Hematopoietic multipotent progenitor cell treated with erythropoietin and hydrocortisone succinate and interleukin-3 and kit ligand, for 17 days (in vitro differentiated cells): Measurements from ENCODE around the gene RBMS1.
"Not testable (repeated sequence)": the region's sequence is repeated elsewhere in the genome, so short reads cannot be mapped to it uniquely, and the experiment has no call there.

ENCODE experiments used
- DNase-seq: peaks from one replicate; pipeline ENCODE4 v3.0.0-alpha.2; 2015; ENCODE audit warnings: low spot score

Gene RBMS1

DNA sequence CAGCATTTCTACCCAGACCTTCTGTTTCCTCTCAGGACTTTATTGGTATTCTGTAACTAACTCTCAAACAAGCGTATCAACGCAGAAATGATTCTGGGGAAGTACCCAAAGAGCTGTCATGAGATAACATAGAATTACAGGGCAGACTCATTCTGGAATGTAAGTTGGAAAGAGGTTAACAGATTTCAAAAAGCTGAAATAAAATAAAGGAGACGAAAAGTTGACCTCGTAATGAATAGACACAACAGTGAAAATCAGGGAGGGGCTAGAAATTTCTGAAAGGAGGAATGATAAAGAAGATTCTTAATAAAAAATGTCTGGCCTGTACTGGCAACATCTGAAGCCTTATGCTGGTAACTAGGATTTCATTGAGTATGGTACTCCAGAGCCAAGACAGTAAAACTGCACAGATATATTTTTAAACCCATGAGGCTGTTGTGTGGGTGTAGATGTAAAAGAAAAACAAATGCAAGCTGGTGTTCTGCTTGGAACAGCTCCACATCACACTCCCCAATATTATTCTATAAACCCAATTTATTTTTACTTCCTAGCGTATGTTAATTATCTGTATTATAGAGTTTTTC, 23.9 kb downstream of the RBMS1 start:
- no peak for DNase-seq

DNA sequence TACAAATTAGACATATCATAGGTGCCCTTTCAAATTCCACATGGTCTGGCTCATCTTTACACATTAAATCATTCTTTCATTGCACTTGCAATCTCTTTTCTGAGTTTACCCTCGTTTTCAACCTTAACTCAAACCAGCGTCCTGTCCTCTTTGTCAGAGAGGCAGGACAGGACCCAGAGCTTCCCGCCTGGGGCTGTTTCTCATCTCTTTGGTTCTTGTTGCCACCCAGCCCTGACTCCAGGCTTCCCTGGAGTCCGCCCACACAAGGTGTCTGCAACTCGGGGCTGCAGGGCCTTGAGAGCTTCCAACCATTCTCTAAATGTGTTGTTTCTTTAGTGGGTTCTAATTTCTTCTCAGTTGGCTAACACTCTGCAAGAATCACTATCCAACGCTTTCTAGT, 24.4 kb downstream of the RBMS1 start:
- no peak for DNase-seq

DNA sequence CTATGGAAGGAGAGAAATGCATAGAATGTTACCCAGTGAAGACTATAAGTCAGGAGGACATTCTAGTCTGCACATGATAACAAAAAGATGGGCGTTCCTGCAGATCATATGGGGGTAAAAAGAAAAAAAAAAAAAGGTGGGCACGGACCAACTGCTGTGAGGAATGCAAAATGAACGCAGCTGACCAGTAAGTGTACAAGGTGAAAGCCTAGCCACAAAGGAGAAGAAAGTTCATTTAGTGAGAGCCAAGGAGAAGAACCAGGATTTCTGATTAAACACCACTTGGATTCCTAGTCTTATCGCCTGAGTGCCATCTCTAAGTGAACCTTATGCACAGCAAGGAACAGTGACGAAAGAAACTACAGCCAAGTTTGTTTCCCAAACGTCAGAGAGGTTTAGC, 26.5 kb downstream of the RBMS1 start:
- no peak for DNase-seq

DNA sequence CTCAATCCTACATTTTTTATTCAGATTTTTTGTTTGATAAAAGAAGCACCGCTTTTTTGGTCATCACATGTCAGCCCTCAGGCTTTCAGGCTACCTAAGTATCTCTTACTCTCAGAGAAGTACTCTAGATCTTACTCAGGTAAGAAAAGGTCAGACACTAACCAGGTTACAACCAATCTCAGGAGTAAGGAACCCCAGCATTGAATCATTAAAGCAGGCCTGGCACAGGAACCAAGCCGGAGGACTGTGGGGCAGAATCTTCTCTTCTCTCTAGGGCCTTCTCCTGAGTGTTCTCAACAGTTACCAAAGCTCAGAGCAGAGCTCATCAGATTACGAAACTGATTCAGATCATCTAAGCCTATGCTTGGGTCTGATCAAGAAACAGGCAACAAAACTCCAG, 28.2 kb downstream of the RBMS1 start:
- no peak for DNase-seq

DNA sequence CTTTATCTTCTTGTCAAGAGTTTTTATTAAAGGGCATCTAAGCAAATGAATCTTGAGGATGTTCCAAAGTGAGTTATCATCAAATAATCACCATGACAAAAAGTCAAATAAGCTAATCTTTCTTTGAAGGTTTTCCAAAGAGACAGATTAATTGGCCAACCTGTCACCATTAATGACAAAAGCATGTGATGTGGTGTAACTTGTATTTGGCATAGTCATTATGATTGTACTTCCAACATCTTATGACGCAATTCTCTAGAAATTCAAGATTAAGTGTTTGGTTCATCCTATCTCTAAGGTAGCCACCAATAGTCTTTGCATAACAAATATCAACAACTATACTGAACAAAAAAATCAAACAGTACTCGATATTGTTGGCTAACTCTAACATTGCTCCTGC, 28.6 kb downstream of the RBMS1 start:
- no peak for DNase-seq

DNA sequence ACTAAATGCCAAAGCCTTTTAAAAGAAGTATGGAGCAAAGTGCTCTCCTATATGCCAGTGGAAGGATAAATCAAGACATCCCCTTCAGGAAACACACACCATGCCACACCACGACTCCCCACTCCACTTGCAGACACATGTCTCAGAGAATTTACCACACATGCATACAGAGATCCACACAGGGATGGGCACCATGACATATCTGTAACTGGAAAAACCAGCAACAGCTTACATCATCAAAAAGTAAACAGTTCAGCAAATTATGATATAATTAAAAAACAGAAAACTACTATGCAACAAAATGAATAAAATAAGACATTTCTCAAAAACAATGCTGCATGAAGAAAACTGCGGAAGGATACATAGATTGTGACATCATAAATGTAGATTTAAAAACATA, 29.6 kb downstream of the RBMS1 start:
- DNase-seq, result no peak

DNA sequence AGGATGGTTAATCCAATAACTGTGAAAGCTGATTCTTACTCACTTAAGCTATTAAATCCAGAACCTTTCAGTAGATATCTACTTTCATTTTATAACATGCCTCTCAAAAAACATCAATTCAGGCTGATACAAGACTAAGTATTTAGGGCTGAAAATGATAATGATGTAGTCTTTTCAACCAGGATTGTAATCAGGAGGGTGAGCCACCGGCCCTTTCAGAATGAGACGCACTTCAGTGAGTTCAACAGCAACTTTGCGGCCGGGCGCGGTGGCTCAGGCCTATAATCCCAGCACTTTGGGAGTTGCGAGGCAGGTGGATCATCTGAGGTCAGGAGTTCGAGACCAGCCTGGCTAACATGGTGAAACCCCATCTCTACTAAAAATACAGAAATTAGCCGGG, 30.4 kb downstream of the RBMS1 start:
- DNase-seq, result no peak

DNA sequence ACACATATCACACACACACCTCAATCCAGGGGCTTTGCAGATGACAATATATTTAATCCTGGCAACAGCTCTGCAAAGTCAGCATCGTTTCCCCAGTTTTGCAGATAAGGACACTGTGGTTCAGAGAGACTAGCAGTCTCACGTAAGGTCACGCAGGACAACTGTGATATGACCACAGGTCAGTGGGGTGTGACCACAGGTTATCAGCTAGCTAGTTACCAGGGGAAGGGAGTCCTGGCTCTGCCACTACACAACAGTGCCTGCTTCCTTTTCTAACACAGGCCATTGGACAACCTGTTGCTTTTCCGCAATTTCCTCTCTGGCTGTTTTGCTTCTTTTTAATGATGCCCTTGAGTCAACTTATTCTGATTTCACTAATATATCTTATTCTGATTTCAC, 33.3 kb downstream of the RBMS1 start:
- no peak for DNase-seq

DNA sequence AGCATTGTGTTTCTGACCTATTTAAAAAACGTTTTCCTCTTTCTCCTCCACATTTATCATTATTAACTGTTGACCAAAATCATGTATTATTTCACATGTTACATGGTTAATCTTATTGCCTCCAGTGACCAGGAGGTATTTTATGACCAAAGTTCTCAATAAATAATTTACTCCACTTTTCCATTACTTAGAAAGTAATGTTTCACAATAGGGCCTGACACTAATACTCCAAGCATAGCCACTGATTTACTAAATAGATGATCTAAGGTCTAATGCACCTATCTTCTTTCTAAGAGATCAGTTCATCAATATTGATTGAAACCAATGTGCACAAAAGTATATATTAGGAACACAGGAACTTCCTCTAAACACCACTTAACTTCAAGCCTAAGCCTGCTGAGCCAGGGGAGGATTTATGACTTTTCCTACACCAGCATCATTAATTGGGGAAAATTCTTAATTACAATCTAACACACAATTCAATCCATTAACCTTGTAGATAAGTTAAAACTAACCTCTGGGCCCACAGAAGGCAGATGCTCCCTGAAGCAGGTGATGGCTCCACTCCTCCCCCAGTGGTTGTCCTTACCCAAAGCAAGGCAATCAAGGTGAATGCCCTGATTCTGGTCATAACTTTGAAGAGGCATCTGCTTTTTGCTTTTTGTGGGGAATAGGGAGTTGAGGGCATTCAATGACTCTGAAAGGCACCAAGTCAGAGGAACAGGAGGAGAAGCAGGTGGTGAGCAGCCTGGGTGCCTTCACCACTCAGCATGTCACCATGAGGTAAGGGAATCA, 33.9 kb downstream of the RBMS1 start:
- no peak for DNase-seq

DNA sequence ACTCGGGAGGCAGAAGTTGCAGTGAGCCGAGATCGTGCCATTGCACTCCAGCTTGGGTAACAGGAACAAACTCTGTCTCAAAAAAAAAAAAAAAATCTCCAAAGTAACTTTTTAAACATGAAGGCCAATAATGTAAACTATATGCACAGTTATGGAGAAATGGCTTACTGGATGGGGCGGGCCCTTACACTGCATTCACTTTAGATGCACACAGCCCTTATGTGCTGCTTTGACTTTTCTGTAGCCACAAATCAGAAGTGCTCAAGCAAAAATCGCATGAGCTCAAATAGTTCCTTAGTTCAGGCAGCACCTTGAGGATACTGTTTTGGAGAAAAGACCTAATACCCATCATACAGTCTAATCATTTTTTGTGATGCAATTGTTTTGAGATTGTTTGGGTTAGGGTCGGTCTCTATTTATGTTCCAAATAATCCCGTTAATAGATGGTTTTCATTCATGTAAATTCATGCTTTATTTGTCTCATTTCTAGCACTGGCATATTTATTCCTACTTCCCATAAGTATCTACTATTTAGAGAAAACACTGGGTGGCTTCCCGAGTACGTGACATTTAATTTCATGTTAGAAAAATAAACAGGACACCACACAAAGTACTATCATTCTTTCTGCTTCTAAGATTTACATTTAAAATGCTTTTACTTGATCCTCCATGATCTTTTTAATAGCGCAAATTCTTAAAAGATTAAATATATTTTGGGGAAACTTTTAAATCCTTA, 34.7 kb downstream of the RBMS1 start:
- no peak for DNase-seq

DNA sequence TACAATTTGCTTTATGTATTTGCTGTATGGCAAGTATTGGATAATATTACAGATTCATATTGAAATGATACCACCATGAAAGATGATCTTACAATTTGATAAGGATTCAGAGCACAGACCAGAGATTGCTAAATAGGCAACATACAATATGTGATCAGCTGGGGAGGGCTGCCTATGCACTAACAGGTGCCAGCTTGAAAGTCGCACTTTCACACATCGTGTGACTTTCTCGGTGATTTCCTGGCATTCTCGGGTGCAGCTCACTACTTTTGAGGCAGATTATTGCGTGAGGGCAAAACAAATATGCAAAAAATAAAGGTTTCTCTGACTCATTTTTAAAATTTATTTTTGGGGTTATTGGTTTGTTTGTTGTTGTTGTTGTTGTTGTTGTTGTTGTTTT, 36.0 kb downstream of the RBMS1 start:
- DNase-seq, result no peak

DNA sequence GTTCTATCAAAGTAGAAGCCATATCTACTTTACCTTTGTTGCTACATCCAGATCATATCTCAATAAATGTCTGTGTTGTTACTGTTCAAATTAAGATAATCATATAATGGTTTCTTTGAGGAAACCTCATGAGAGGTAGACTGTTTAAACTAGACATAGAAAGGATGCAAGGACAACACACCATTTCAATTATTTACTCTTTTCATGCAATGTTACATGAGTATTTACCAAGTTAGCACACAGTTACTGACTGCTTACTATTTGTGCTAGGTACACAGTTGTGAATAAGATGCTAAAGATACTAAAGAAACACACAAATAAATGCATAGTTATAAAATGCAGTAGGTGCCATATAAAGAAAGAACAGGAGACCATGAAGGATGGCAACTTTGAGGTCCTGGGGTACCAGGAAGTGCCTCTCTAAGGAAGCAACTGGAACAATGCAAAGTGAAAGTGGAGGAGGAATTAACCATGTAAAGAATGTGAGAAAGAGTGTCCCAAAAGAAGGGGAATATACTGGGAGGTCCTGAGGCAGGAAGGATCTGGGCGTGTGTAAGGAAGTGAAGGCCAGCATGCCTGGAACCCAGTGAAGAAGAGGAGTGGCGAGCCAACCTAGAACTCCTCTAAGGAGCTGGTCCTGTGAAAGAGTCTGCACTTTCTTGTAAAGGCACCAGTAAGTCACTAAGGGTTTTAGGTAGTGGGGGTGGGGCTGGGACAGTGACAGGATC, 39.4 kb downstream of the RBMS1 start:
- DNase-seq, result no peak

DNA sequence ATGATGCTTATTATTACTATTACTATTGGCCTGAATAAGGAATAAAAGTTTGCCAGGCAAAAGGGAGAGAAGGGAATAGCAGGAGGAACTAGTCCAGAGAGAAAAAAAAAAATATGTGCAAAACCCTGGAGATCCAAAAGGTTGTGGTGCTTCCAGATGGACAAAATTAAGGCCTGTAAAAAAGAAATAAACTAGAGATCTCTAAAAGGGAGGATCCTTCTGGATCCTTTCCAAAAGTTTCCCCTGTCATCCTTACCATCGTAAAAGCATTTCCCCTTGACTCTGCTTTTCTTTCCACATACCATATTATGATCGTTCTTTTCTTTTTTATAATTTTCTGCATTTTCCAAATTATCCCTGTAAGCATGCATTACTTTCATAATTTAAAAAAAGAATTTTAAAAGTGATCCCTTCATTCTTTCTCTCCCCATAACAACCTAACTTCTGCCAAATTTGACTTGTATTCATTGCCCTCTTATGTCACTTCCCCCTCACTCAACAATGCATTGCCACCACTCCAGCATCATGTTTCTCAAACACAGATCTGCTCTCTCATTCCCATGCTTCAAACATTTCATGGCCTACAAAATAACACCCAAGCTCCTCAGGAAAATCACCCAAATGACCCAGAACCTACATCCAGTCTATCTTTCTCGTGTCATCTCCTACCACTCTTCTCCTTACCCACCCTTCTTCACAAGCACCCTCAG, 40.3 kb downstream of the RBMS1 start:
- no peak for DNase-seq

DNA sequence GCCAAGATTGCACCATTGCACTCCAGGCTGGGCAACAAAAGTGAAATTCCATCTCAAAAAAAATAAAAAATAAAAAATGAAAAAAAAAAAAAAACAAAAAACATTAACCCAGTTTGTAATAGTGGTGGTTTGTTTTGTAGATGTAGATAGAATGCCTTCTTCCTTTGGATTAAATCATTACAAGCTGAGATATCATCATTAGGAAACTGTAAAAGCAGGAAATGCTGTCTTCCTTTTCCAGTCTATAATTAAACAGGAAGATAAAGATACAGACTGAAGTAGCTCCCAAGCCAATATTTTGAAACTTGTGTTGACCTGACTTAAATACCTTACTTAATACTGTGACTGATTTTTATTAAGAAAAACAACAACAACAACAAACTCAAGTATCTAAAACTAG, 43.1 kb downstream of the RBMS1 start:
- DNase-seq, result no peak

DNA sequence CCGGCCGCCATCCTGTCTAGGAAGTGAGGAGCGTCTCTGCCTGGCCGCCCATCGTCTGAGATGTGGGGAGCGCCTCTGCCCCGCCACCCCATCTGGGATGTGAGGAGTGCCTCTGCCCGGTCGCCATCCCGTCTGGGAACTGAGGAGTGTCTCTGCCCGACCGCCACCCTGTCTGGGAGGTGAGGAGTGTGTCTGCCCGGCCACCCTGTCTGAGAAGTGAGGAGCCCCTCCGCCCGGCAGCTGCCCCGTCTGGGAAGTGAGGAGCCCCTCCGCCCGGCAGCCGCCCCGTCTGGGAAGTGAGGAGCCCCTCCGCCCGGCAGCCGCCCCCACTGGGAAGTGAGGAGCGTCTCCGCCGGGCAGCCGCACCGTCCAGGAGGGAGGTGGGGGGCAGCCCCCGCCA, 44.8 kb downstream of the RBMS1 start:
- not testable (repeated sequence) for DNase-seq

DNA sequence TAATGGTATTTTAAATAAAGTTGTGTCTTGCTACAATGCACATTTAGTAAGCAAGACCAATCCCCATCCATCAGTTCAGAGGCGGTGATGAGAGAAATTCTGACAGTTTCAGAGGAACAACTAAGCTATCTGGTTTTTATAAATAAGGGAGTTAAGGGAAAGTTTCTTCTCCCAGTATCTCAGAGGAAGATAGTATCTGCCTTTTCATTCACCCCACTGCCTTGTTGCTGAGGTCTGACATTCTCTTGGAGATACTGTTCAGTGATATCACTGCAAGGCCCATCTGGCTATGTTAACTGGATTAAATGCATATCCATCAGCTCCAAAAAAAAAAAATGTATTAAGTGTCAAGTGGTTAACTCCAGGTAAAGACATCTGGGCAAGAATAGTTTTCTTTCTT, 47.9 kb downstream of the RBMS1 start:
- no peak for DNase-seq

DNA sequence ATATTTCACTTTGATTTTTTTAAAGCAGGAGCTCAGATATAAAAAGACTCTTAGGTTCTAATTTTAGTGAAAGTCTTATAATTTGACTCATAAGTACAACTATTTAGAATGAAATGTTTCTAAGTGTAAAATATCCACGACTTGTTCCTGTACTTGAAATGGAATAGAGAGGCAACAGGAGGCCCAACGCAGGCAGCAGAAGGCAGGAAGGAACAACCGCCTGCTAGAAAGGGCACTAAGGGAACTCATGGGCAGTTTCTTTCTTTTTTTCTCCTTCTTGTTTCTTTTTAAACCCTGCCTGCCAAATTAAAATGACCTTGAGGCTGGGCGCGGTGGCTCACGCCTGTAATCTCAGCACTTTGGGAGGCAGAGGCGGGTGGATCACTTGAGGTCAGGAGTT, 51.0 kb downstream of the RBMS1 start:
- no peak for DNase-seq

DNA sequence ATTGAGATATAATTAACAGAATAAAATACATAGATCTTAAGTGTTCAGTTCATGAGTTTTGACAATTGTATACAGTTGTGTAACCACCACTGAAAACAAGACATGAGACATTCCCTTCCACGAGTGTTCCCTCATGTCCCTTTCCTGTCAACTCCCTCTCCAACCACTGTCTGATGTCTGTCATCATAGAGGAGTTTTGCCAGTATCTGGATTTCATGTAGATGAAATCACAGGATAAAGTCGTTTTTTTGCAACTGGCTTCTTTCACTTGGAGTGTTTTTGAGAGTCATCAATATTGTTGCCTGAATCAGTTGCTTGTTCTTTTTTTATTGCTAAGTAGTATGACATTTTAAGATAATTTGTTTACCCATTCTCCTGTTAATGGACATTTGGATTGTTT, 52.7 kb downstream of the RBMS1 start:
- DNase-seq, result no peak

DNA sequence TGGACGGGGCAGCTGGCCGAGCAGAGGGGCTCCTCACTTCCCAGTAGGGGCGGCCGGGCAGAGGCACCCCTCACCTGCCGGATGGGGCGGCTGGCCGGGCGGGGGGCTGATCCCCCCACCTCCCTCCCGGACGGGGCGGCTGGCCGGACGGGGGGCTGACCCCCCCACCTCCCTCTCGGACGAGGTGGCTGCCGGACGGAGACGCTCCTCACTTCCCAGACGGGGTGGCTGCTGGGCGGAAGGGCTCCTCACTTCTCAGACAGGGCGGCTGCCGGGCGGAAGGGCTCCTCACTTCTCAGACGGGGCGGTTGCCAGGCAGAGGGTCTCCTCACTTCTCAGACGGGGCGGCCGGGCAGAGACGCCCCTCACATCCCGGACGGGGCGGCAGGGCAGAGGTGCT, 54.6 kb downstream of the RBMS1 start:
- DNase-seq, result not testable (repeated sequence)

DNA sequence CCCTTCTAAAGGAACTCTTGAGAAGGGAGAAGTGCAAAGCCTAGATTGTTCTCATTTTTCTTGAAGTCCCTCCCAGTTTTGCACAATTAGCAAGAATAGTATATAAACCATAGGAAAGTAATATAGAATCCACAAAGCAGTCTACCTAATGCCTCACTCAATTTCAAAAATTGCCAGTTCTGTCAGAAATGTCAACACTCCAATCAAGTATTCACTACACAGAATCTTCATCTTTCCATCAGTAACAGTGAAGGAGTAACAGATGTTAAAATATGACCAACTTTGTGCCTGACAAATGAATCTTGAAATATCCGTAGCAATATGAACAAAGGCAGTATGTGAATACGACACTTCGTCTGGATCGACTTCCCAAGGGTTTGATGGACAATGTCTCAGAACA, 56.3 kb downstream of the RBMS1 start:
- no peak for DNase-seq

DNA sequence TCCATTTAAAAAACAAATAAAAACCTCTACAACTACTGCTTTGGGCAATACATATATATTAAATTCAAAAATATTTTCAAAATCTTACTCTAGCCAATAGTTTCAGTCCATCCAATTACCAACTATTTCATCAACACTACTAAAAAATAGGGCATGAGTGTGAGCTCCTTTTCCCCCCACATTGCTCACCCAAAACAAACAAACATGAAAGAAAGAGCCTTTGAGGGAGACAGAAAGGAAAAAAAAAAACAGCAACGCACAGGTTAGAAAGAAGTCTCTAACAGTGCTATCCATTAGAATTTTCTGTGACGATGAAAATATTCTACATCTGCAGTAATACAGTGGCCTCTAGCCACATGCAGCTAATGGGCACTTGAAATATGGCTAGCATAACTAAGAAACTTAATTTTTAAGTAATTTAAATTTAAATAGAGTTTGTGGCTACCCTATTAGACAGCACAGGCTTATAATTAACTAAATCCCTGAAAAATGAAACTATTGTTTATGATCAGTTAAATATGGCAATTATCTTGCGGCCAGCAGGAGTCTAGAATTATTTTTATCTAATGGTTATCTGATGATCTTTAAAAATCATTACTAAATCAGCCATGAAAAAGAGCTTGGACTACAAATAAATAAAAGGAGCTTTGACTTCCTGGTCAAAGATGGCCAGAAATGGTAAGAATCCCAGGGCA, 59.2 kb downstream of the RBMS1 start:
- DNase-seq, result no peak
